GM20000 (cell line): ENCODE measurements around the gene GRK6.

Experiments used
- DNase-seq: peaks from one replicate; pipeline ENCODE4 v3.0.0; 2012; ENCODE audit warnings: low spot score
- TF ChIP-seq, protein P1 (sequence below): IDR thresholded peaks from 2 replicates; pipeline ENCODE4 v1.5.1; 2012; ENCODE audit warnings: mild to moderate bottlenecking, control low read depth; ENCODE audit errors: extremely low read depth, missing control alignments

The GRK6 gene

GRCh38 chr5:177399997-177400868 lies 26.2 kb upstream of the GRK6 start, which contains the start of gene PFN3:
Gene PFN3, minus strand, starts transcription at chr5:177400661. Its CDS starts 85 bp downstream, at chr5:177400576.
- DNase-seq: no peak

DNA sequence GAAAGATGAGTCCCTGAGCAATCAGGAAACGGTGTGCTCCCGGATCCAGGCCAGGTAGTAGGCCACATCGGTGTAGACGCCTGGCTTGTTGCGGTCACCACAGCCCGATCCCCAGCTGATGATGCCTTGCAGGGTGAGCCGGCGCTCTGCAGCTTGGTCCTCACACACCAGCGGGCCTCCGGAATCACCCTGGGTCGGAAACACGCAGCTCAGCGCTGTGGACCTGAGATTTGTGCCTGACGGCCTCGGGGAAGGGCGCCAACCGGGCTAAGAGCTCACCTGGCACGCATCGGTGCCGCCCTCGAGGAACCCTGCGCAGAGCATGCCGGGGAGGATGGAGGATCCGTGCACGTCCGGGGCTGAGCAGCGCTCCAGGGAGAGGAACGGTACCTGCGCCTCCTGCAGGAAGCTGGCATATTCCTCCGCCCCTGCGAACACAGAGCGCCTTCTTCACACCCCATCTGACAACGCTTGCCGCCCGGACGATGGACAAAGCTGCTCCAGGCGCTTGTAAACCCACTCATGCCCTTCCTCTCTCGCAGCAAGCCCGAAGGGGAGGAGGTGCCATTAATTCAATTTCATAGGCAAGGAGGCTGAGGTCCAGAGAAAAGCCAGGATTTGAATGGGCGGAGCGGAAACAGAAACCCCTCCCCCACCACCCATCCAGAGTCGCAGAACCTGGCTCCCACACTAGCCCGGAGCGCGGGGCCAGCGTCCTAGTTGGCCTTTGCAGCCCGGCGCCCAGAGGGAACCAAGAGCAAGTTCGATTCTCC lies 24.0 kb upstream of the GRK6 start:
- TF ChIP-seq, protein P1, sequence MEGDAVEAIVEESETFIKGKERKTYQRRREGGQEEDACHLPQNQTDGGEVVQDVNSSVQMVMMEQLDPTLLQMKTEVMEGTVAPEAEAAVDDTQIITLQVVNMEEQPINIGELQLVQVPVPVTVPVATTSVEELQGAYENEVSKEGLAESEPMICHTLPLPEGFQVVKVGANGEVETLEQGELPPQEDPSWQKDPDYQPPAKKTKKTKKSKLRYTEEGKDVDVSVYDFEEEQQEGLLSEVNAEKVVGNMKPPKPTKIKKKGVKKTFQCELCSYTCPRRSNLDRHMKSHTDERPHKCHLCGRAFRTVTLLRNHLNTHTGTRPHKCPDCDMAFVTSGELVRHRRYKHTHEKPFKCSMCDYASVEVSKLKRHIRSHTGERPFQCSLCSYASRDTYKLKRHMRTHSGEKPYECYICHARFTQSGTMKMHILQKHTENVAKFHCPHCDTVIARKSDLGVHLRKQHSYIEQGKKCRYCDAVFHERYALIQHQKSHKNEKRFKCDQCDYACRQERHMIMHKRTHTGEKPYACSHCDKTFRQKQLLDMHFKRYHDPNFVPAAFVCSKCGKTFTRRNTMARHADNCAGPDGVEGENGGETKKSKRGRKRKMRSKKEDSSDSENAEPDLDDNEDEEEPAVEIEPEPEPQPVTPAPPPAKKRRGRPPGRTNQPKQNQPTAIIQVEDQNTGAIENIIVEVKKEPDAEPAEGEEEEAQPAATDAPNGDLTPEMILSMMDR: peak; percentile 59

More at GRCh38 chr5:177399997-177400868, 26.2 kb upstream of the GRK6 start, which contains the start of gene PFN3:
- TF ChIP-seq, protein P1: no peak

GRCh38 chr5:177403102-177403791 lies 23.2 kb upstream of the GRK6 start:
- DNase-seq: peak; percentile 76
- TF ChIP-seq, protein P1: no peak

More for the DNA sequence above, 24.0 kb upstream of the GRK6 start:
- DNase-seq: peak; percentile 85

GRCh38 chr5:177403792-177404640 lies 22.5 kb upstream of the GRK6 start:
- DNase-seq: peak; percentile 96
- TF ChIP-seq, protein P1: peak; percentile 82

- peak; percentile 26 for DNase-seq
- TF ChIP-seq, protein P1: no peak
These were observed 21.8 kb upstream of the GRK6 start for GRCh38 chr5:177404641-177405179.

GRCh38 chr5:177405312-177405711 lies 21.2 kb upstream of the GRK6 start:
- TF ChIP-seq, protein P1: no peak
- no peak for DNase-seq
